K562 (cell line): ENCODE measurements around the gene MTG1. TPM values are rescaled to one million over a fixed set of nuclear protein-coding genes. Genes with fewer than 3 reads are reported as not detected.

Experiments
- ATAC-seq: fragments of 200-7000 bp; cut with Tn5 transposase; 3 replicates; pipeline ENCODE4 v1.9.1; 2020; ENCODE audit warnings: moderate library complexity
- BruUV-seq: library from RNA; stranded (reverse); fragments of 400-500 nt; replicated peaks from 2 replicates; lab custom pipeline; 2021; lab: Mats Ljungman, UMichigan
- CTCF ChIA-PET: fragments of 300-600 bp; formaldehyde crosslinking; extraction: SDS; loops from one replicate; lab custom pipeline; 2021; ENCODE audit warnings: low intra/inter-chr PET ratio; lab: Yijun Ruan, JAX
- POLR2A ChIA-PET: fragments of 300-600, 350-650 bp; sonication (Branson Sonifier 250); formaldehyde crosslinking; extraction: SDS; loops from one replicate; lab custom pipeline; 2021; ENCODE audit warnings: antibody characterized with exemption, inconsistent platforms; lab: Yijun Ruan, JAX
- DNase-seq, 4 experiments: peaks; one replicate each; pipeline versions ENCODE4 v3.0.0 to v3.0.0-alpha.2; 2011 to 2018; ENCODE audit warnings: low spot score in 3 of 4, mixed read lengths in 3 of 4; ENCODE audit errors: extremely low read depth in 1 of 4
- FAIRE-seq: peaks from 2 replicates; lab custom pipeline; 2011; peaks lifted over from hg19 to GRCh38; lab: Jason Lieb, UNC
- H2AFZ ChIP-seq: 2 replicates; pipeline ENCODE4 v1.6.0; 2011; ENCODE audit warnings: low read depth, low read length, control low read depth, inconsistent platforms
- H3K27ac ChIP-seq: fragments of 200-600 bp; 3 replicates; pipeline ENCODE4 v1.8.0; 2011; ENCODE audit warnings: low read depth, mild to moderate bottlenecking, control low read depth, inconsistent platforms, low read length, moderate library complexity, mixed read lengths; ENCODE audit errors: extremely low read depth
- H3K27me3 ChIP-seq, 2 experiments: fragments of 300-600 bp in 1 of 2; 2 replicates in 1 of 2; 3 replicates in 1 of 2; pipeline versions ENCODE4 v1.6.0 to v1.8.0; 2011; ENCODE audit warnings: inconsistent platforms in 2 of 2, low read length in 2 of 2, mild to moderate bottlenecking in 1 of 2, mixed read lengths in 1 of 2, moderate library complexity in 1 of 2; ENCODE audit not compliant: control insufficient read depth in 2 of 2, insufficient read depth in 2 of 2
- H3K36me3 ChIP-seq: fragments of 300-600 bp; 3 replicates; pipeline ENCODE4 v1.8.0; 2011; ENCODE audit warnings: mild to moderate bottlenecking, low read length, inconsistent platforms; ENCODE audit not compliant: control insufficient read depth, insufficient read depth
- H3K4me1 ChIP-seq, 2 experiments: fragments of 200-600 bp in 1 of 2; replicated peaks in 1 of 2; 2 replicates in 1 of 2; 3 replicates in 1 of 2; pipeline versions ENCODE4 v1.5.1 to v1.8.0; 2011; ENCODE audit warnings: inconsistent platforms in 2 of 2, low read length in 2 of 2, mild to moderate bottlenecking in 1 of 2, mixed read lengths in 1 of 2, moderate library complexity in 1 of 2; ENCODE audit not compliant: control insufficient read depth in 2 of 2, insufficient read depth in 2 of 2
- H3K4me2 ChIP-seq: 2 replicates; pipeline ENCODE4 v1.6.1; 2011; ENCODE audit warnings: low read length, control low read depth, inconsistent platforms, mixed read lengths; ENCODE audit not compliant: insufficient read depth
- H3K4me3 ChIP-seq: fragments of 200-600 bp; sonication (generic), shearing (Covaris generic); 2 replicates; pipeline ENCODE4 v1.5.1; 2016; ENCODE audit warnings: control low read depth, inconsistent platforms
- H3K79me2 ChIP-seq: fragments of 200-600 bp; 3 replicates; pipeline ENCODE4 v1.8.0; 2011; ENCODE audit warnings: low read length, inconsistent platforms; ENCODE audit not compliant: control insufficient read depth, insufficient read depth
- H3K9ac ChIP-seq, 2 experiments: 2 replicates each; pipeline versions ENCODE4 v1.6.0 to v1.6.1; 2011; ENCODE audit warnings: low read depth in 2 of 2, low read length in 2 of 2, control low read depth in 1 of 2, inconsistent platforms in 1 of 2, mild to moderate bottlenecking in 1 of 2, mixed read lengths in 1 of 2; ENCODE audit not compliant: insufficient read depth in 1 of 2
- H3K9me1 ChIP-seq: one replicate; pipeline ENCODE4 v1.6.0; 2011; ENCODE audit warnings: inconsistent platforms, mild to moderate bottlenecking, low read length, moderate library complexity; ENCODE audit not compliant: control insufficient read depth, insufficient read depth
- H3K9me3 ChIP-seq: replicated peaks from 2 replicates; pipeline ENCODE4 v1.5.1; 2011; ENCODE audit warnings: low read depth, low read length, inconsistent platforms; ENCODE audit not compliant: control insufficient read depth, insufficient read depth
- H4K20me1 ChIP-seq: replicated peaks from 2 replicates; pipeline ENCODE4 v1.6.1; 2011; ENCODE audit warnings: low read length, inconsistent platforms, mixed read lengths; ENCODE audit not compliant: control insufficient read depth, insufficient read depth
- BACH1 ChIP-seq: fragments of 200-800 bp; sonication (Bioruptor generic); IDR thresholded peaks from 2 replicates; pipeline ENCODE4 v1.6.1; 2016; ENCODE audit warnings: missing genetic modification characterization, missing compliant biosample characterization
- IFI16 ChIP-seq: fragments of 250-450 bp; sonication (Bioruptor Pico); IDR thresholded peaks from 2 replicates; pipeline ENCODE4 v2.1.2; 2022; ENCODE audit warnings: mild to moderate bottlenecking, inconsistent platforms
- RBFOX2 ChIP-seq: fragments of 200-400 bp; formaldehyde crosslinking; IDR thresholded peaks from 2 replicates; pipeline ENCODE4 v1.6.1; 2017; ENCODE audit warnings: low read depth, mild to moderate bottlenecking, low read length, moderate library complexity
- TBP ChIP-seq: optimal IDR thresholded peaks from 2 replicates; pipeline ENCODE3; 2011; ENCODE audit warnings: low read depth, low read length, improper control_type of control experiment
- TRIM28 ChIP-seq: fragments of 450-650 bp; IDR thresholded peaks from 2 replicates; pipeline ENCODE4 v1.6.1; 2017
- XRCC4 ChIP-seq: IDR thresholded peaks from one replicate; pipeline ENCODE4 v1.6.1; 2011; ENCODE audit not compliant: insufficient read depth, insufficient read length; ENCODE audit errors: extremely low read depth
- ZBTB8A ChIP-seq: fragments of 450-650 bp; IDR thresholded peaks from 2 replicates; pipeline ENCODE4 v1.6.1; 2018; ENCODE audit warnings: mild to moderate bottlenecking, moderate library complexity; ENCODE audit not compliant: partially characterized antibody
- WGBS: fragments of 100-300 bp; shearing (Covaris generic); methylation state at CpG from one replicate; pipeline ENCODE4 v1.1.6; 2016; ENCODE audit warnings: low coverage, mixed read lengths; ENCODE audit not compliant: insufficient coverage; ENCODE audit errors: missing lambda C conversion rate; 5-methylcytosine and 5-hydroxymethylcytosine counted together
- in situ Hi-C: fragments of 300-500 bp; cut with MboI; formaldehyde crosslinking; loops from 4 replicates; pipeline ENCODE4 v1.15.0; 2018; ENCODE audit warnings: inconsistent platforms, mixed read lengths
- intact Hi-C: fragments of 100-400 bp; cut with micrococcal nuclease; formaldehyde crosslinking; loops from 2 replicates; pipeline ENCODE4 v1.14.2; 2022
- polyA plus RNA-seq, 8 experiments: library from polyadenylated mRNA; depleted of rRNA in 4 of 8; stranded (reverse) in 5 of 8; unstranded in 3 of 8; fragments of >200 nt; fragmentation: Nextera tagmentation in 2 of 8; fragmentation: Illumina TruSeq in 1 of 8; extraction: Ambion mirVana in 2 of 8; extraction: Trizol in 1 of 8; gene quantifications; 2 replicates each; pipeline versions ENCODE4 v1.2.1 to v1.2.3, GENCODE V29; 2011 to 2014; ENCODE audit warnings: inconsistent platforms in 1 of 8, missing spikeins in 1 of 8
- total RNA-seq, 7 experiments: library from RNA; depleted of rRNA in 6 of 7; stranded (reverse); fragments of >200 nt in 6 of 7; fragmentation: Illumina TruSeq in 2 of 7; extraction: Trizol in 2 of 7; gene quantifications; 2 replicates each; pipeline versions ENCODE4 v1.2.1 to v1.2.3, GENCODE V29; 2011 to 2021; ENCODE audit warnings: low replicate concordance in 1 of 7
- TF ChIP-seq, protein P1 (sequence below): sonication (generic); formaldehyde crosslinking; IDR thresholded peaks from 2 replicates; pipeline ENCODE4 v1.8.1; 2023; ENCODE audit warnings: mild to moderate bottlenecking, missing genetic modification reagents

The MTG1 gene
- total and polyA plus RNA-seq, 9 of the 15 experiments (the other 6 are each of a cell fraction or from before 2014, with no cell fraction given), result 2.8 to 28.2 (median 15.4) TPM

DNA sequence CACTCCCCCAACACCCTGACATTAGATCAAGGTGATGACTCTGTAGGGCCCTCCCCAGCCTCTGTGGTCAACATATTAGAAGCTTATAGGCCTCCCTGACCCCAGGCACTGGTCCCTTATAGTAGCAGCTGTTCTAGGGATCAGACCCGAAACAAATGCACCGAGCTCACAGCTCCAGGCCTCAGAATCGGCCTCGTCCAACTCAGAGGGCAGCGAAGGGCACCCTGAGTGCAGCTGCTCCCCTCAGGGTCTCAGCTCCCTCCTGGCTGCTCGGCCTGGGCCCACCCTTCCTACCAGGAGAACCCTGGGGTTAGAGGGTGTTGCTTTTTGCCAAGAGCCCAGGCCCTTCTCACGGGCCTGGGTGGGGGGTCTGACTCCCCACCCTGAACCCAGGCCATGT, 25.8 kb upstream of the MTG1 start:
- Histone ChIP-seq H3K79me2 (peaks cover 9% of the 10 kb centered on the region), H3K36me3 (peaks cover 62% of the 10 kb centered on the region; the same call in 2 of the 3 replicates), H3K9me1 (no peaks in the 10 kb centered on the region), H3K27ac (no peak overlapping the region), H3K9me3 (no peaks in the 10 kb centered on the region), H3K4me2 (no peak overlapping the region), H3K4me3 (no peak overlapping the region), H3K4me1 (peaks cover 0 to 14% of the 10 kb centered on the region in 2 experiments; a peak in 2 of 5 replicates), H4K20me1 (0 out of 2 replicates have a peak, but pooled peaks cover 3% of the 10 kb centered on the region), H3K27me3 (no peaks in the 10 kb centered on the region)
- FAIRE-seq (no peak), ATAC-seq (no peak)
- CTCF ChIA-PET, result no interaction called here
- in situ Hi-C loops (no loop called here), intact Hi-C loops (no loop called here)
- no TSS peak for BruUV-seq
- 90% methylated on average over 6 of the region's 7 CpGs for WGBS
- POLR2A ChIA-PET, result interaction anchor here (0.6 kb wide), 1 partner anchor 13 kb away, joined by 3 read pairs; no protein-coding TSS in a partner anchor
- no peak for TF ChIP-seq ZBTB8A
- 0 out of 2 replicates have a peak, but pooled peaks have one; percentile 16 for TF ChIP-seq RBFOX2
- TF ChIP-seq, all 486 proteins: peak for 1
- Histone ChIP-seq H2AFZ (no peak overlapping the region), H3K9ac (peak overlapping the region in 1 of 2 experiments; percentile 68; a peak in 1 of 4 replicates)
- no peak for DNase-seq

DNA sequence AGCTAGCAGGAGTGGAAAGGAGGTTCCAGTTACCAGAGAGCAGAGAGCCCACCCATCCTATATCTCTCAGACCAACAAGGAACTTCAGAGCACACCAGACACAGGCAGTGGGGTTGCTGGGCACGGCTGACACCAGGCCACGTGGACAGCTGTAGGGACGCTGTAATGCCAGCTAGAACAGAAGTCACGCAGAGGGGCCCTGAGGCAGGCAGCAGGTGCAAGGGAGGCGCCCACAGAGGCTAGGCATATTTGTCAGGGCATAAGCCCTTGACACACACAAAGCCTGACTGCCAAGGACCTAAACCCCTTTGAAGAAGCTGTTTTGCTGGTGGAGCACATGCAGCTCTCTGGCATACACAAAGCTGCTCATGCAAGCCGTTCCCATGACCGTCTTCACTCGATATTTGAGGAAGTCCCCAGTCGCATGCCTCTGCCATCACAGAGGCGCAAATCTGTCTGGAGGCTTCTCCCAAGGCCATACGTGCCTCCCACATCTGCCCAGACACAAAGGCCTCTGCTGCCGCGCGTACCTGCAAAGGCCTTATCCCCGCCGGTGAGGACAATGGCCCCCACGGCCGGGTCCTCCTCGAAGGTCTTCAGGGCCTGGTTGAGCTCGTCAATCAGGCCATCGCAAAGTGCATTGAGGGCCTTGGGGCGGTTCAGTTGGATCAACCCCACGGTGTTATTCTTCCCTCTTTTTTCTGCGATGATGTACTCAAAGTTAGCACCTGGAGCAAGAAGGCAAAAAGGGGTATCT, 23.7 kb upstream of the MTG1 start:
- no peak overlapping the region for H2AFZ ChIP-seq
- FAIRE-seq (no peak), ATAC-seq (no peak), DNase-seq (no peak)
- H3K9me3 ChIP-seq, result no peaks in the 10 kb centered on the region
- H3K4me3 ChIP-seq, result no peak overlapping the region
- POLR2A ChIA-PET, result interaction anchor here (0.6 to 1.2 kb wide), 3 partner anchors 8 to 19 kb away, joined by 3 to 4 read pairs (median 3); no protein-coding TSS in a partner anchor
- H3K79me2 ChIP-seq, result peaks cover 9% of the 10 kb centered on the region
- H3K27me3 ChIP-seq, result no peaks in the 10 kb centered on the region
- no peak overlapping the region for H3K27ac ChIP-seq
- no peak overlapping the region; a peak in 1 of 4 replicates for H3K9ac ChIP-seq
- intact Hi-C loops (no loop called here), in situ Hi-C loops (no loop called here)
- no peak overlapping the region for H3K4me2 ChIP-seq
- 95% methylated on average over 20 of the region's 24 CpGs for WGBS
- H3K9me1 ChIP-seq, result no peaks in the 10 kb centered on the region
- 0 out of 2 replicates have a peak, but pooled peaks cover 3% of the 10 kb centered on the region for H4K20me1 ChIP-seq
- peaks cover 50% of the 10 kb centered on the region; the same call in 2 of the 3 replicates for H3K36me3 ChIP-seq
- CTCF ChIA-PET, result no interaction called here
- H3K4me1 ChIP-seq, result peaks cover 5 to 18% of the 10 kb centered on the region in 2 experiments; a peak in 3 of 5 replicates
- BruUV-seq, result TSS peak; percentile 30
- no peak for TF ChIP-seq TRIM28
- no peak for TF ChIP-seq IFI16 (CRISPR knock-in tag)
- TF ChIP-seq XRCC4, result no peak
- TF ChIP-seq TBP, result no peak
- TF ChIP-seq, protein P1, sequence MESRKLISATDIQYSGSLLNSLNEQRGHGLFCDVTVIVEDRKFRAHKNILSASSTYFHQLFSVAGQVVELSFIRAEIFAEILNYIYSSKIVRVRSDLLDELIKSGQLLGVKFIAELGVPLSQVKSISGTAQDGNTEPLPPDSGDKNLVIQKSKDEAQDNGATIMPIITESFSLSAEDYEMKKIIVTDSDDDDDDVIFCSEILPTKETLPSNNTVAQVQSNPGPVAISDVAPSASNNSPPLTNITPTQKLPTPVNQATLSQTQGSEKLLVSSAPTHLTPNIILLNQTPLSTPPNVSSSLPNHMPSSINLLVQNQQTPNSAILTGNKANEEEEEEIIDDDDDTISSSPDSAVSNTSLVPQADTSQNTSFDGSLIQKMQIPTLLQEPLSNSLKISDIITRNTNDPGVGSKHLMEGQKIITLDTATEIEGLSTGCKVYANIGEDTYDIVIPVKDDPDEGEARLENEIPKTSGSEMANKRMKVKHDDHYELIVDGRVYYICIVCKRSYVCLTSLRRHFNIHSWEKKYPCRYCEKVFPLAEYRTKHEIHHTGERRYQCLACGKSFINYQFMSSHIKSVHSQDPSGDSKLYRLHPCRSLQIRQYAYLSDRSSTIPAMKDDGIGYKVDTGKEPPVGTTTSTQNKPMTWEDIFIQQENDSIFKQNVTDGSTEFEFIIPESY, result no peak
- TF ChIP-seq BACH1 (tag), result no peak
